ENCODE measurements around the gene TNNI2.

The TNNI2 gene

GRCh38 chr11:1834779-1835670, 3.8 kb upstream of the TNNI2 start, which contains the start of gene SYT8:
Gene SYT8 (plus strand): TSS chr11:1834990. CDS start chr11:1835106, 116 bp downstream.
- DNase-seq (ENCODE audit: low read depth): no peak

- no peak for DNase-seq (ENCODE audit: low read depth)
Measured at GRCh38 chr11:1835671-1836010, 3.1 kb upstream of the TNNI2 start.

- no peak for DNase-seq (ENCODE audit: low read depth)
Measured at GRCh38 chr11:1836011-1836945, 2.5 kb upstream of the TNNI2 start.

DNA sequence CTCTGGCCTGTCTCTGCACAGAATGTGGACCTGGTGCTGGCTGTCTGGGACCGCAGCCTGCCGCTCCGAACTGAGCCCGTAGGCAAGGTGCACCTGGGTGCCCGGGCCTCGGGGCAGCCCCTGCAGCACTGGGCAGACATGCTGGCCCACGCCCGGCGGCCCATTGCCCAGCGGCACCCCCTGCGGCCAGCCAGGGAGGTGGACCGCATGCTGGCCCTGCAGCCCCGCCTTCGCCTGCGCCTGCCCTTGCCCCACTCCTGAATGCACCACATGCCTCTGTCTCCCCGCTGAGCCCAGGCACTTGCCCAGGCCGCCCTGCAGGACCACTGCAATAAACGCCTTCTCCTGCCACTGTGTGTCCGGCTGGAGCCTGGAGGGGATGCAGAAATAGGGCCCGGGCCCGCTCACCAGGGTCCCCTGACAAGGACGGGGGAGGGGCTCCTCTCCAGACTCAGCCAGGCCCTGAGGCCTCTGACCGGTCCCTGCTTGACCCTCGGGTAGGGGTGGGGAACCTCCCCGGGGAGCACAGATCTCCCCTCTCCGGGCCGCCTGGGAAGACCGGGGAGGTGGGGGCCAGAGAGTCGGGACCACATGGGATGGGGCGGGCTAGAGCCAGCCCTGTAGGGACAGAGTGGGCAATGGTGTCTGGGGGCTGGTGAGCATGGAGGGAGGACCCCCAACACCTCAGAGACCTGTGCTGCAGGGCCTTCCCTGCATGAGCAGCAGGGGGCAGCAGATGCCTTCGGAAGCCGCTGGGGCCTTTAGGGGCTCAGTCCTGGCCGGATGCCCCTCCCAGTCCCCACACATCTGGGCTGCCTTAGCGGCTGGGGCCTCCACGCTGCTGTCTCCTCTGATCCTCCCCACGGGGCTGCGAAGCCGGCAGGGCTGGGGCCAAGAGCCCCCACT, 1.4 kb upstream of the TNNI2 start:
- peak; percentile 73 for DNase-seq (ENCODE audit: low read depth)

GRCh38 chr11:1838077-1838425, 730 bp upstream of the TNNI2 start:
- DNase-seq (ENCODE audit: low read depth): no peak

DNA sequence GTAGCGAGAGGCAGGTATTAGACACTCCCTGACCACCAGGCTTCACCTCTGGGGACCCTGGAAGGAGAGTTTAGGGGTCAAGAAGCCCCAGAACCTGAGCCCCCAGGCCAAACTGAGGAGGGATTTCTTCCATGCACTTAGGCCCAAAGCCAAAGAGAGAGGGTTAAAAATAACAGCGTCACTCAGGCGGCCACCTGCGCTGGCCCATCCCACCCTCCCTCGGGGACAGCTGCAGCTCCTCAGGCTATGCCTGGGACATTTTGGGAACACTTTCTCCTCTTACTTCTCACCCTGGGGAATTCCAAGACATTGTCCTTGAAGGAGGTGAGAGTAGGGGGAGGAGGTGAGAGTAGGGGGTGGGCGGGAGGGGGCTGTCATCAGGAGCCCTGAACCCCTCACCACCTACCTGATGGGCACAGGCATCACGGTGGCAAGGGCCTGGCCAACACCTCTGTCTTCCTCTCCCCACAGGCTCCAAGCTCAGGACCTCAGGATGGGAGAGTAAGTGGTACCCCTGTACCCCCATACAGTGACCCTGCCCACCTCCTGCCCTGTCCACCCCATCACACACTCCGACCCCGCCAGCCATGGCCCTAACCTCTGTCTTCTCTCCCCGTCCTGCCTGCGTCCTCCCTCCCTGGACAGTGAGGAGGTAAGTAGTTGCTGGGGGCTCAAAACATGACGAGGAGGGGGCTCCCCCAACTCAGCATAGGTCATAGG, 583 bp downstream of the TNNI2 start:
- no peak for DNase-seq (ENCODE audit: low read depth)

GRCh38 chr11:1839924-1840779, 1.4 kb downstream of the TNNI2 start:
- no peak for DNase-seq (ENCODE audit: low read depth)

GRCh38 chr11:1840780-1841480, 2.1 kb downstream of the TNNI2 start:
- no peak for DNase-seq (ENCODE audit: low read depth)

- no peak for DNase-seq (ENCODE audit: low read depth)
Measured at GRCh38 chr11:1841511-1842148, 2.8 kb downstream of the TNNI2 start.

DNA sequence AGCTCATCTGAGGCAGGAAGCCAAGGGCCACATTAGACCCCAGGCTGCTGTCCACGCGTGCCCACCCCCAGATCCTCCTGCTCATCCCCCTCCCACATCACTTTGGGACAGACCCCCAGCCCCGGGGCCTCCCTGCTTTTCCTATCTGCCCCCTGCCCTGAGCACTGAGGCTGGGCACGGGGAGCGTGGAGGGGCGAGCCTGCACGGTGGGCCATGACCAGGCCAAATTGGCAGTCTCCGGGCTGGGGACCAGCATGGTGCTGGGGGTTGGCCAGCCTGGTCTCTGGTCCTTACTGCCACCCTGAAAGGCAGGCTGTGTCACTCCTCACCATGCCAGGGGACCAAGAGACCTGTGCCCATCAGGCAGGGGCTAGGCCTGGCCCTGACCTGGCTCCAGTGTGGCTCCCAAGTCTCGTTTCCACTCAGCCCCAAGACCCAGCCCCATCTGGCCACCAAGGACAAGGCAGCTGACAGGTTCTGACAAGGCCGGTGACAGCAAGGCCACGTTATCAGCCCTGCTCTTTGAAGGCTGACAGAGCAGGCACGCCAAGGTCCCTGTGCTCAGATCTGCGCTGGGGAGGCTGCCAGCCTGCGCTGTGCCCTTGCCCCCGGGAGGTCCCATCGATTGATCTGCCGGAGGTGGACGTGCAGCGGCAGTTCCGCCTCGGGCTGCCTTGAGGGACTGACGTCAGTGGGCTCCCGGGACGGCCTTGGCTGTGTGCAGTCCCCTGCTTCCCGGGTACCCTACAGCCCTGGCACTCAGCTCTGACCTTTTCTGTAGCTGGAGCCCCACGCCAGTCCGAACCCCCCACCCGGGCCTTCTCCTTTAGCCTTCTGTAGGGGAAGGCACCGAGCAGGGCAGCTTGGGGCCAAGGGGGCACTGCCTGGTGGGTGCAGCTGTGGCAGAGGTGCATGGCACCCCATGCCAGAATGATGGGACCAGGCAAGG, 3.6 kb downstream of the TNNI2 start:
- DNase-seq (ENCODE audit: low read depth): no peak

DNA sequence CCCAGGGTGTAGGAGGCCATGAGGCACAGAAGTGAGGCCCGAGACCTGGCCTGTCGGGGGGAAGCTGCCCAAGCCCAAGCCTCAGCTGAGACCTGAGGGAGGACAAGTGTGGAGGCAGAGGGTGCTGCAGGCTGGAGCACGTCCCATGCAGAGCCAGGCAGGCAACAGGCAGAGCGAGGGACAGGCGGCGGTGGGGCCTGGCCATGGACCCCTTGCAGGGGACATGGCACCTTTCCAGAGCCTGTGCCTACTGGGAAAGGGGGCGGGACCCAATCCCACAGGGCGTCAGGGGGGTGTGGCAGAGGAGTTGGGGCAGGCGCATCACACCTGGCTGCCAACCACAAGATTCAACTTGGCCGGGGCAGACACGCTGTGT, 4.3 kb downstream of the TNNI2 start:
- DNase-seq (ENCODE audit: low read depth): no peak

- DNase-seq (ENCODE audit: low read depth): no peak
Measured at GRCh38 chr11:1843796-1844195, 5.0 kb downstream of the TNNI2 start.

DNA sequence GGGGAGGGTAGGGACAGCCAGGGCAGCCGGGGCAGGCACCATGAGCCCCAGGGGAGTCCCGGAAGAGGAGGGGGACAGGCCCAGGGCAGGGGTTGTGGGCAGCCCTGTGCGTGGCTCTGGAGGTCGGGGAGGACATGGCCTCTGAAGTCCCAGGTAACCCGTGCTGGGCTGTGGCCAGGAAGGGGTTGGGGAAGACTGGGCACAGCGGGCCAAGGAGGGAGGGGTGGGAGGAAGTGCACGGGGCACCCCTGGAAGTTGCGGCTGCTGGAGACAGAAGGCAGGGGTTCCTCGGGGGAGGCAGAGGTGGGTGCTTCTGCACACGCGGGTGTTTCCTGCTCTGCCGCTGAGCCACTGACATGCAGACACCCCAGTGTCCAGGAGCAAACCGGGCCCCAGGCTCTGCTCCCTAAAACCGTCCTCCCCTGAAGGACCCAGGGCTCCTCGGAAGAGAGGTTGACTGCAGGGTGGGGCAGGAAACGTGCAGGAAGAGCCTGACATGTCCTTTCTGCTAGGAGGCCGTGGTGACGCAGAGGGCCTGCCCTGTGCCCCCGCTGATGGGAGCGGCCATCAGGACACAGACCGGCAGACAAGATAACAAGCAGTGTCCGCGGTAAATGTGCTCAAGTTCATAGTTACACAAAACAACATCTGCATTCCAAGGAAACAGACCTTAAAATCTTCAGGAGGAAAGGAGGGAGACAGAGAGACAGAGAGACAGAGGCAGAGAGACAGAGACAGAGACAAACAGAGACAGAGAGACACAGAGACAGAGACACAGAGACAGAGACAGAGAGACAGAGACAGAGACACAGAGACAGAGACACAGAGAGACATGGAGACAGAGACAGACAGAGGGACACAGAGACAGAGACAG, 5.7 kb downstream of the TNNI2 start:
- no peak for DNase-seq (ENCODE audit: low read depth)

GRCh38 chr11:1845095-1845429, 6.3 kb downstream of the TNNI2 start:
- DNase-seq (ENCODE audit: low read depth): no peak

- DNase-seq (ENCODE audit: low read depth): no peak
Measured at GRCh38 chr11:1845561-1846452, 7.0 kb downstream of the TNNI2 start.

DNA sequence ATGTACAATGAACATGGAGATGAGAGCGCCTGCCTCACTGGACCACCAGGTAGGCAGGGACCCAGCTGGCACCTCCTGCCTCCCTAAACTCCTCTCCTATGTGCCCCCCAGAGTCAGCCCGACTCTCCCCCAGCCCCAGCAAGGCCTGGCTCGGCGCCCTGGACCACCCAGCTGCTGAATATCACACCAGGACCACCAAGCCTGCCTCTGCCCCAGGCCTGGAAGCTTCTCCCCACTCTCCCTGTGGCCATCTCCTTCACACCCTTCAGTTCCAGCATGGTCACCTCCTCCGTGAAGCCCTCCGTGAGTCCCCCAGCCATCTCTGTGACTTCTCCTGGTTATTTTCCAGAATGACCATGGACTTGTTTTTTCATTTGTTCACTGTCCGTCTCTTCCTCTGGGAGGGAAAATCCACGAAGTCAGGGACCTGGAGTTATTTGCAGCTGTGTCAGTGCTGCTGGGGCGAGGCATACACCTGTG, 7.7 kb downstream of the TNNI2 start:
- DNase-seq (ENCODE audit: low read depth): no peak
